ENCODE results near the gene SYT2.
"Not testable (repeated sequence)": the region's sequence is repeated elsewhere in the genome, so short reads cannot be mapped to it uniquely, and the experiment has no call there.

The SYT2 gene

GRCh38 chr1:202567738-202568137 is 142.5 kb downstream of the SYT2 start:
- DNase-seq = no peak

DNA sequence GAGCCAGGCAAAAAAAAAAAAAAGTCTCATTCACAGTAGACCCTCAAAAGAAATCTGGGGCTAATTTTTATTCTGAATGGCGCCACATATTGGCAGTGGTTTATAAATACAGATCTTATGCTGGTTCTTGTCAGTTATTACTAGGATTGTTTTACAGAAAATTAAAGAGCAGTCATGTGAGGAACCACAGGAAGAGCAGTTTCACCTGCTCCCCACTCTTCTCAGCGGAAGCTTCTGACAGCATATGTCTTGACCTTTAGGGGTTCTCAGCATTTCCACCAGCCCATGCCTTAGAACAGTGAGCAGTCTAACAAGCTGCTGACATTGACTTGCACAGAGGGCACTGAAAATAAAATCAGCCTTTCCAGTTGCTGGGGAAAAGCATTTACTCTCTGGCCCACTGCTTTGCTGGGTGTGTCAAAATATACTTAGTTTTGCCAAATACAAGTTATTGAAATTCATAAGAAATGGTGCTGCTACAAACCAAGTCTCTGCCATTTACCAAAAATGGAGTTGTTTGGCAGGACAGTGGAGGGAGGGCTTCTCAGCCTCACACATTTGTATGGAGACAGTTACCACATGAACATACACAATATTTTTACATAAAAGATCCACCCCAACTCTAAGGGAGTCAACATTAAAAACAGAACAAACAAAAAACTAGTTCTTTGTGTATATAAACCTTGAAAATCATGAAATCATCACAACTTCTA is 144.2 kb downstream of the SYT2 start:
- no peak for DNase-seq

DNA sequence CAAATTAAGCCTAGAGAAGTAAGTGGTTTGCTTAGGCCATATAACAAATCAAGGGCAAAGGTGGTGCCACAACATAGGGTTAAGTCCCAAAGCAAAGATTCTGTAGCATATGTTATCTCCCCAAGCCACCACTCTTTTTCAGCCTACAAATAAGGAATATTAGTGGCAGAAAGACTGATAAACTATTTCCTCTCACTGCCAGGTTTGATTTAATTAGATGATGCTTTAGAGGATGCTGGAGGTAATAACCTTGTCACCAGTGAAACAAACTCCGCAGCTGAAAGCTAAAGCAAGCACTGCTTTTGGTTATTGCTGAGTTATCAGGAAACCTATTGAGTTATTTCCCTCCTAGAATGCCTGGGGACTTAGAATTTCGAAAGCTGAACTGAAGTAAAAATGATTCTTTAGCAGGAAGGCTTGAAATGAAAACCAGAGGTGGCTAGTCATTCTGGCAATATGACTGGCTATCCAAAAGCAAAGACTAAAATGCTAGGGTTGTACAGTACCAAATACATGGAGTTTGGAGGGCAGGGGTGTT is 145.2 kb downstream of the SYT2 start:
- no peak for DNase-seq

GRCh38 chr1:202563818-202564217 is 146.4 kb downstream of the SYT2 start:
- DNase-seq = no peak

- DNase-seq = no peak
Observed at GRCh38 chr1:202562444-202563060, 147.7 kb downstream of the SYT2 start.

DNA sequence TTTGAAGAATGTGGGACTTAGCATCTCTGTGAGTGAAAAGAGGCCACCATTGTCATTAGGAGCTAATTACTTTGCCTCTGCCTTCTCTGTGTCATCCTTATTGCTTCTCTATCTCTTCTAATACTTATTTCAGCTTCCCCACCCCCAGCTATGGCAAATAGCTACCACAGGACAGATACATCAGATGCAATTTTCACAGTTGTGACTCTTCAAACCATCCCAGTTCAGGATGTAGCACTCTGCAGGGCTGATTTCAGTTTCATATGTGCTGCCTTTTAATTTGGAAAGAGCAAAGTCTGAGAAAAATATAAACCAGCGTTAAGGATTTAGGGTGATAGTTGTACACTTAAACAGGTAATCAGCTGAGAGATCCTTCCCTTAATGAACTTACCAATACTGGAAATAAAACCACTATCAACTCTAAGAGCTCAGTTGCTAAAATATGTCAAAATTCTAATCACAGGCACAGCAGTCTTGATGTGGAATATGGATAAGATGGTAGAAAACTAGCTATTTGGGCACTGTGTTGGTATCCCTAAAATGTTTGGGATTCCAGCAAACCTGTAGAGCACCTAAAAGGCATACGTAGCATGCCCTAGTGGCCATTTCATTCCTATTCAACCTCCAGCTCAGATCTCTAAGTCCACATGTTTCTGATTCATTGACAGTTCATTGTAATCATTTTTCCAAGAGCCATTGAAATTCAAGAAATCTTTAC is 148.4 kb downstream of the SYT2 start:
- no peak for DNase-seq

- DNase-seq = no peak
Observed at GRCh38 chr1:202561240-202561639, 149.0 kb downstream of the SYT2 start.

DNA sequence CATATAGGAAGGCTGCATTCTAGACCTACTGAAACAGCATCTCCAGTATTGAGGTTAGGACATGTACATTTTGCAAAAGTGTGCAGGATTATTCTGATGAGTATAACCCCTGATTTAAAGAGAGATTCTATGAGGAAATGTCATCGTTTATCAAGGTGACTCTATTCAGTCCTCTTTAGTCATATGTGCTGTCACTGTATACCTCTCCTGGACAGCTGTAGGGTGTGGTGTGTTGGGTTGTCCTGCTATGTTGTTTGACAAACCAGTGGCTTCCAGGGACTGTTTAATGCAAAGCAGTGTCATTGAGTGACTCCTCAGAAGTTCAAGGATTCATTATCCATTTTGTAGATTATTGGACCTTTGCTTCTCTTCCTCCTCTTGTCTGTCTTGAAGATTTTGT is 152.6 kb downstream of the SYT2 start:
- not testable (repeated sequence) for DNase-seq

DNA sequence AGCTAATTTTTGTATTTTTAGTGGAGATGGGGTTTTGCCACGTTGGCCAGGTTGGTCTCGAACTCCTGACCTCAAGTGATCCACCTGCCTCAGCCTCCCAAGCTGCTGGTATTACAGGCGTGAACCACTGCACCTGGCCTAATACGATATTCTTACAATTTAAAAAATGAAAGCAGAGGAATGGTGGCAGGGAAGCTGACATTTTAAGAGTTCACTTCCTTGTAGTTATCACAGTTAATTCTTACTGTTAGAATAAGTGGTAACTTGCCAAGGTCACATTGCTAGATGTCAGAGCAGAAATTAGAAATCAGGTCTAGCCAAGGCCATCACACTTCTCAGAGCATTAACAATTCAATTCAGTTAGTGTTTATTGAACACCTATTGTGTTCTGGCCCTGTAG is 154.2 kb downstream of the SYT2 start:
- DNase-seq = not testable (repeated sequence)

DNA sequence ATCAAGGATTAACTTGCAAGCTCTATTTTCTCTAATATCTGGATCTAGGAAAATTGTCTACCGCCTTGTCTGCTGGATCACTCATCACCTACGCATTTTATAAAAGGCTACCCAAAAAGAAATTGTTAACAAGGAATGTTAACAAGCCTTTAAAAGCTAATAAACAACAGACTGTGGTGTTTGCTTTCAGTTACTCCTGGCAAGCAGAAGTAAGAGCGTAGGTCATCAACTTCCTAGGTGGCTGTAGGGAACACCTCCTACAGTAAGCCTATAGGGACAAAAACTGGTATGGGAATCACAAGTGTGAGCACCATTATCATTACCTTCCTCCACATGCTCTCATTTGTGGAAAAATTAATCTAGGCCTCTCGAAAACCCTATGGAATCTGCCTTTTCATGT is 155.6 kb downstream of the SYT2 start:
- DNase-seq = not testable (repeated sequence)

DNA sequence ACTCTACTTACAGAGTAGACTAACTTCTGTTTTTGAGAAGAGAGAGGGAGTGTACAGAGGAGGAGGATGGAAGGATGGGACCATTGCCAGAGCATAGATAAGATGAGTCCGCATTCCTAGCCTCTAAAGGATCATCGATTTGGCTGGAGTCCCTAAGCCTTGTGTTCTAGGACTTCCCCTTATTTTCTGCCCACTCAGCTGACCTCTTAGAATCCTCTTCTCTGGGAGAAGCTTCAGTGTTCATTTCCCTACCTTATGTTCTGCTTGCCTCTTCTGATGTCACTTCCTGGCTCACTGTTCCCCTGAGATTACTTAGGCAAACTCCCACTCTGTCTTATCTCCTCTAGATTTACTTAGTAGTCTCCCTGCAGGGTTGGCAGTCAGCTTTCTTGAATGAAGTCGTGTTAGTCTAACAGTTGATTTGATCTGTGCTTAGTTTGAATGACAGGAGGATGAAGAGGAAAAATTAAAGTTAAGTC is 156.7 kb downstream of the SYT2 start:
- no peak for DNase-seq

- not testable (repeated sequence) for DNase-seq
Observed at GRCh38 chr1:202553078-202553477, 157.2 kb downstream of the SYT2 start.

GRCh38 chr1:202552615-202553014 is 157.6 kb downstream of the SYT2 start:
- not testable (repeated sequence) for DNase-seq

GRCh38 chr1:202551683-202552082 is 158.6 kb downstream of the SYT2 start:
- DNase-seq = peak; percentile 79

- DNase-seq = not testable (repeated sequence)
Observed at GRCh38 chr1:202550088-202550487, 160.2 kb downstream of the SYT2 start.

GRCh38 chr1:202547215-202547614 is 163.0 kb downstream of the SYT2 start:
- DNase-seq = no peak

- not testable (repeated sequence) for DNase-seq
Observed at GRCh38 chr1:202546796-202547195, 163.5 kb downstream of the SYT2 start.

GRCh38 chr1:202546377-202546776 is 163.9 kb downstream of the SYT2 start:
- not testable (repeated sequence) for DNase-seq

GRCh38 chr1:202545647-202546303 is 164.5 kb downstream of the SYT2 start:
- not testable (repeated sequence) for DNase-seq

GRCh38 chr1:202544766-202545449 is 165.3 kb downstream of the SYT2 start:
- peak; percentile 50 for DNase-seq

- not testable (repeated sequence) for DNase-seq
Observed at GRCh38 chr1:202543537-202543936, 166.7 kb downstream of the SYT2 start.

GRCh38 chr1:202542415-202542814 is 167.8 kb downstream of the SYT2 start:
- not testable (repeated sequence) for DNase-seq

Measured in NCI-H2171 (cell line).